NCI-H187 (cell line): ENCODE measurements around the gene FREM1.

Experiments used
- DNase-seq, 2 experiments: peaks; one replicate each; lab custom pipeline; 2025; lab: John Stamatoyannopoulos, UW

The FREM1 gene

GRCh38 chr9:14702200-14702720, 208.0 kb downstream of the FREM1 start:
- DNase-seq, result no peak

GRCh38 chr9:14693251-14693861, 216.9 kb downstream of the FREM1 start, which contains the start of gene ZDHHC21:
Gene ZDHHC21, minus strand, starts transcription at chr9:14693432. Its CDS starts 19,092 bp downstream, at chr9:14674340.
- DNase-seq, result peak; percentile 36 to 63

- DNase-seq, result peak; percentile 17 to 40
Observed at GRCh38 chr9:14692470-14693250, 217.6 kb downstream of the FREM1 start.

- DNase-seq, result no peak
Observed at GRCh38 chr9:14690948-14691730, 219.1 kb downstream of the FREM1 start.

GRCh38 chr9:14687042-14687719, 223.0 kb downstream of the FREM1 start:
- no peak for DNase-seq

- no peak for DNase-seq
Observed at GRCh38 chr9:14686168-14686567, 224.1 kb downstream of the FREM1 start.
